Glutamatergic neuron (in vitro differentiated cells): ENCODE data around the gene KCTD17. TPM values are rescaled to one million over a fixed set of nuclear protein-coding genes. Genes with fewer than 3 reads are reported as not detected.

ENCODE experiments used
- DNase-seq: peaks from one replicate; pipeline ENCODE4 v3.0.0; 2022
- H3K27ac Mint-ChIP-seq: one replicate; pipeline ENCODE4 v1.8.0; 2020; ENCODE audit warnings: mild to moderate bottlenecking, mixed read lengths, inconsistent platforms; ENCODE audit not compliant: unreplicated experiment
- H3K27me3 Mint-ChIP-seq: one replicate; pipeline ENCODE4 v1.8.0; 2020; ENCODE audit warnings: mild to moderate bottlenecking, moderate library complexity, mixed read lengths, inconsistent platforms; ENCODE audit not compliant: unreplicated experiment
- H3K36me3 Mint-ChIP-seq: one replicate; pipeline ENCODE4 v1.8.0; 2020; ENCODE audit warnings: mild to moderate bottlenecking, mixed read lengths, inconsistent platforms; ENCODE audit not compliant: unreplicated experiment
- H3K4me1 Mint-ChIP-seq: one replicate; pipeline ENCODE4 v1.8.0; 2020; ENCODE audit warnings: mild to moderate bottlenecking, low read depth, mixed read lengths, inconsistent platforms; ENCODE audit not compliant: unreplicated experiment
- H3K4me3 Mint-ChIP-seq: one replicate; pipeline ENCODE4 v1.8.0; 2020; ENCODE audit warnings: mild to moderate bottlenecking, mixed read lengths, inconsistent platforms; ENCODE audit not compliant: unreplicated experiment
- H3K9me3 Mint-ChIP-seq: one replicate; pipeline ENCODE4 v1.8.0; 2020; ENCODE audit warnings: mild to moderate bottlenecking, moderate library complexity, mixed read lengths, inconsistent platforms; ENCODE audit not compliant: unreplicated experiment
- CTCF ChIP-seq: fragments of 200-600 bp; sonication (generic); IDR thresholded peaks from one replicate; pipeline ENCODE4 v1.5.0; 2021; ENCODE audit not compliant: partially characterized antibody, unreplicated experiment
- total RNA-seq: library from RNA; stranded (reverse); fragmentation: NEBNext Ultra II Directional; extraction: Animal tissue kit (Norgen Biotek cat#: 25700); gene quantifications from one replicate; pipeline ENCODE4 v1.2.1, GENCODE V29; 2021; ENCODE audit not compliant: unreplicated experiment

KCTD17 gene
- total RNA-seq, 1 donor from 2014 or later, result 137 TPM

GRCh38 chr22:37009490-37009889 lies 42.1 kb upstream of the KCTD17 start:
- H3K4me3 Mint-ChIP-seq, result no peak overlapping the region
- H3K9me3 Mint-ChIP-seq, result peaks cover 1% of the 10 kb centered on the region
- no peaks in the 10 kb centered on the region for H3K4me1 Mint-ChIP-seq
- no peak for TF ChIP-seq CTCF
- DNase-seq, result no peak
- H3K36me3 Mint-ChIP-seq, result no peaks in the 10 kb centered on the region
- H3K27me3 Mint-ChIP-seq, result peaks cover 7% of the 10 kb centered on the region
- no peak overlapping the region for H3K27ac Mint-ChIP-seq

- Mint-ChIP-seq H3K9me3 (peaks cover 1% of the 10 kb centered on the region), H3K27me3 (peaks cover 7% of the 10 kb centered on the region), H3K4me3 (no peak overlapping the region), H3K4me1 (no peaks in the 10 kb centered on the region), H3K36me3 (no peaks in the 10 kb centered on the region), H3K27ac (no peak overlapping the region)
- no peak for DNase-seq
- TF ChIP-seq CTCF, result no peak
These were observed 41.4 kb upstream of the KCTD17 start for GRCh38 chr22:37010174-37010573.

GRCh38 chr22:37010976-37011375 lies 40.6 kb upstream of the KCTD17 start:
- Mint-ChIP-seq H3K27ac (no peak overlapping the region), H3K9me3 (peaks cover 1% of the 10 kb centered on the region)
- TF ChIP-seq CTCF, result no peak

GRCh38 chr22:37011472-37011871 lies 40.1 kb upstream of the KCTD17 start:
- no peak for DNase-seq
- Mint-ChIP-seq H3K9me3 (peaks cover 1% of the 10 kb centered on the region), H3K27ac (no peak overlapping the region), H3K4me3 (no peak overlapping the region), H3K27me3 (peaks cover 4% of the 10 kb centered on the region), H3K36me3 (no peaks in the 10 kb centered on the region), H3K4me1 (no peaks in the 10 kb centered on the region)
- no peak for TF ChIP-seq CTCF

More at GRCh38 chr22:37010976-37011375, 40.6 kb upstream of the KCTD17 start:
- H3K4me3 Mint-ChIP-seq, result no peak overlapping the region
- no peaks in the 10 kb centered on the region for H3K36me3 Mint-ChIP-seq
- H3K27me3 Mint-ChIP-seq, result peaks cover 4% of the 10 kb centered on the region
- no peaks in the 10 kb centered on the region for H3K4me1 Mint-ChIP-seq
- DNase-seq, result no peak

GRCh38 chr22:37012262-37012904 lies 39.2 kb upstream of the KCTD17 start:
- H3K27me3 Mint-ChIP-seq, result peaks cover 4% of the 10 kb centered on the region
- no peak overlapping the region for H3K27ac Mint-ChIP-seq
- TF ChIP-seq CTCF, result no peak
- no peaks in the 10 kb centered on the region for H3K4me1 Mint-ChIP-seq
- DNase-seq, result peak; percentile 9
- H3K9me3 Mint-ChIP-seq, result peaks cover 1% of the 10 kb centered on the region
- H3K36me3 Mint-ChIP-seq, result no peaks in the 10 kb centered on the region
- H3K4me3 Mint-ChIP-seq, result no peak overlapping the region
